EL (cell line): ENCODE measurements around the gene L3MBTL4.
"Not testable (repeated sequence)": the region's sequence is repeated elsewhere in the genome, so short reads cannot be mapped to it uniquely, and the experiment has no call there.

ENCODE experiments used
- DNase-seq: peaks from one replicate; pipeline ENCODE4 v3.0.0-alpha.2; 2016

L3MBTL4 gene

DNA sequence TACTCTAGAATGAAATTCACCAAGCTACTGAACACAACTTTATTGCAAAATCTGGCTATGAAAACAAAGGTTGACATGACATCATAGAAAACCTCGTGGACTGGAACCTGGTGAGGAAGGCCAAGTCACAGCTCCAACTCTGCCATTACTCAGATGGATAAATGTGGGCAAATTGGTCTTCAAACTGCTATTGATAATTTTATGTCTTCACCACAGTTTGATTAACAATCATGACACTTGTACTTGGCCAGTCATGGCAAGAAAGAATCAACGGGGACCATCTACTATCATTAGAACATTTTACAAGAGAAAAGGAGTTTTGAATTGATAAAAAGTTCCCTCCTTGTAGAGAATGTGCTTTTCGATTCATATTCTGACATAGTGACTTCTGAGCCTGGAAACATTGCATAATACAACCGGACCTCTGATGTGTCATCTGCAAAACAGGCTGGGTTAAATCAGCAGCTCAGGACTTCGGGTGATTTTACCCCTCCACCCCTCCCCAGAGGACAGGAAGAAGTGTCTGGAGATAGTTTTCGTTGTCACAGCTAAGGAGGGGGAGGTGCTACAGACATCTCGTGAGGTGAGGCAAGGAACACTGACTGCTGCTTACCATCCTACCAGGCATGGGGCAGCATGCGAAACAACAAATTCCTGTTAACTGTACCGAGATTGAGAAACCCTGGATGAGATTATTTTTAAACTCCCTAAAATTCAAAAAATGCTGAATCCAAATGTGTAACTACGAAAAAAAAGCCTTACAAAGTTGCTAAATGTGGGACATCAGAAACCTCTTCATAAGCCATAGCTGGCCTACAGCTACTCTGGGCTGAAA is 8.4 kb downstream of the L3MBTL4 start:
- peak; percentile 12 for DNase-seq

DNA sequence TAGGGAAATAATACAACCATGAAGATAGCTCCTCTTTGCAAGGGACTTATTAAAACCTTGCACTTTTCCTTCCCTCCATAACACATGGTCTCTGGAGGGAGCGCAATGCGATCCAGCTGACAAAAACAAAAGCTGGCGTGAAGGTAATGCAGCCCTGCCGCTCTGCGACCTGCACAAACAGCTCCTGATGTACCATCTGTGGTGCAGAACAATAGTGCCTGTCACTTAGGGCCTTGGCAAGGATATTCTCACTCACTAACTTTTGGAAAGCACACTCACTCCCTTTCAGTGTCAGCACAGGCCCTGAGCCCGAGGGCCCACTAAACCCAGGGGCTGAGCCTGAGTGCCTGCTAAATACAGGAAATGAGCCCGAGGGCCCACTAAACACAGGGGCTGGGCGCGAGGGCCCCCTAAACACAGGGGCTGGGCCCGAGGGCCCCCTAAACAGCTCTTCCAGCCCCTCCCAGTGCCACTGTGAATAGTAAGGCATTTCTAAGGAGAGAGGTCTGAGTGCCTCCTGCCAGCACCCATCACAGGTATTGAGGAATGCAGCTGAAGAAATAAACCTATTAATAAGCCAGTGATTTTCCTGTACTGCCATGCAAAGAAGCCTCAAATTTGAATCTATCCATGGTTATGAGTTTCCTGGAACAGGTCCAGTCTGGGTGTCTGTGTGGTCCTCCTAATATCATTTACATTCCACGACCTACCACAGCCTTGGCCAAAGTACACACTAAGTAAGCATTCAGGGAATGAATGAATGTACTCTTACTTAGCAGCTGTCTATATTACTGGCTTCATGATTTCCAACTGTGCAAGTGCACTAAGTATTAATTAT is 9.3 kb downstream of the L3MBTL4 start:
- no peak for DNase-seq

DNA sequence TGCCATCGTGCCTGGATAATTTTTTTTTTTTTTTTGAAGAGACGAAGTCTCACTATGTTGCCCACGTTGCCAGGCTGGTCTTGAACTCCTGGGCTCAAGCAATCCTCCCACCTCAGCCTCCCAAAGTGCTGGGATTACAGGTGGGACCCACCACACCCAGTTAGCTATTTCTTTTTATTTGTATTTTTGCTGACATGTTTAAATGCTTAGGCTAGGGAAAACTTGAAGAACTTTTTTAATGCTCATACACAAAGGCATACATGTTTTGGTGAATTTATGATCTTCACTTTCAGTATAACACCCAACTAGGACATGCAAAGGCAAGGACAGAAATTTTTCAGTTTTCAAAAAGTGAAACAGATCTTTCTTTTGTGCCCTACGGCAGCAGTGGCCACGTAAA is 9.9 kb downstream of the L3MBTL4 start:
- no peak for DNase-seq

DNA sequence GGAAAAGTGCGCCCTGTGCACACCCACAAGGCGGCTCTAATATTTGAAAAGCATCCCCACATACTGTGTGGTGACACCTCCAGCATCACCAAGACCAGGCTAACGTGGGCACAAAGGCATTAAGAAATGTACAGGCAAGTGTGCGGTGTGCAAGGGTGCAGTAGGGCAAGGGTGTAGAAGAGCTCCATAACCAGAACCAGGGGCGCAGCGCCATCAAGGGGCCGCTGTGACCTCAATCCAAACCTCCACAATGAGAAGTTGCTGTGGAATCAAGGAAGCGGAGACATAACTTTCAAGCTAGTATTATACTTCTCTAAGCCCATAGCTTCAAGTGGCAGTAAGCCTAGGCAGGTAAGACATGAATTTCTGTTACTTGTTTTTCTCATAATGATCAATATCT is 13.0 kb downstream of the L3MBTL4 start:
- no peak for DNase-seq

DNA sequence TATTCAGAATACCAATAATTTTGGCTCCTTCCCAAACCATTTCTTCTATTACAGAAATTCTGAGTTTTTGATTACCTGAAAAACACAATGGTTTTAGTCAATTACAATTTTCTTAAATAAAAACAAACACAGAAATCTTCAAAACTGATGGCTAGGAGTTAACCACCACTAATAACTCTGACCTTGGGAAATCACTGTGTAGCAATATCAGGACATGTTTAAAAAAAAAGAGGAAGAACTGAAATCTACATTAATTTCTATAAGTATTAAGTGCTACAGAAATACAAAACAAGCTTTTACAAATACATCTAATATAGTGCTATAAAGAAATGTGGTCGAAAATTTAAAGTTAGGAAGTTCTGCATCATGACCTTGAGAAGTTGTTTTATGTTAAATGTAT is 14.9 kb downstream of the L3MBTL4 start:
- DNase-seq, result no peak

DNA sequence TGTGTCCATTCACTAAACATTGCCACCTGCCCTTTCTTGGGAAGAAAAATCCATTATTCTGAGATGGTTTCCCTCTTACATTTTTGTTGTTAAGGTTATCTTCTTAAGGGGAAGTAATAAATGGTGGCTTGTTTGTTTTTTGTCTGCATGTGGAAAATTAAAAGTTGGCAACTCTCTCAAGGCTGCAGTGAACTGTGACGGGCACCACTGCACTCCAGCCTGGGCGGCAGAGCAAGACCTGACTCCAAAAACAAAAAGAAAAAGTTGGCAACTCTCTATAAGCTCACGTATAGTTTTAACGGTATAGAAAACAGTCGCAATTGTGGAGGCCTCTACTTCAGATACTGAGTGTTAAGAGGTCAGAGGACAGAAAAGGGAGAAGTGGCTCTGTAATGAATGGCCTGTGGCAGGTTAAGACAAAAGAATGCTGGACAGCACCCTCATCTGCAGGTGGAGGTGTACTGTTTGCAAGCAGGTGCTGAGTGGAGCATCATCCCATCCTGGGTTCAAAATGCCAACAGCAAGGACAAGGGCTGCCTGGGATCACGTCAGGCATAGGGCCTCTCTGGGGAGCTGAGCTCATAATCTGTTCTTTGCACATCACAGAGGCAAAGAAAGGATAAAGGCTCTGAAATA is 16.7 kb downstream of the L3MBTL4 start:
- no peak for DNase-seq

DNA sequence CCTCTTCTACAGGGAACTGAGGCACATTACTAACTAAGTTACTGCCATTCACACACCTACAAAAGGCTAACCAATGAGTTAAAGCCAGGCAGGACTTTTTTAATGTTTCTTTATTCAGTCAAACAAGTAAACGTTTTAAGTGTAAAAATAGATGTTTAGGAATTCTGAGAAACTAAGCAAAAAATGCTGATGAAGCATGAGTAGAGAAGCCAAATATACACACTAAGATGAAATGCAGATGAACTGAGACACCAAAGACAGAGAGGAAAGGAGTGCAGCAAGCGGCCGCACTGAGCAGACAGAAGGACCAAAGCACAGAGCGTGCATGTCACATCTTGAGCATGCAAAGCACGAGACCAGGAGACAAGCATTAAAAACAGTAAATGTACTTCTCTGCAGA is 17.9 kb downstream of the L3MBTL4 start:
- no peak for DNase-seq

DNA sequence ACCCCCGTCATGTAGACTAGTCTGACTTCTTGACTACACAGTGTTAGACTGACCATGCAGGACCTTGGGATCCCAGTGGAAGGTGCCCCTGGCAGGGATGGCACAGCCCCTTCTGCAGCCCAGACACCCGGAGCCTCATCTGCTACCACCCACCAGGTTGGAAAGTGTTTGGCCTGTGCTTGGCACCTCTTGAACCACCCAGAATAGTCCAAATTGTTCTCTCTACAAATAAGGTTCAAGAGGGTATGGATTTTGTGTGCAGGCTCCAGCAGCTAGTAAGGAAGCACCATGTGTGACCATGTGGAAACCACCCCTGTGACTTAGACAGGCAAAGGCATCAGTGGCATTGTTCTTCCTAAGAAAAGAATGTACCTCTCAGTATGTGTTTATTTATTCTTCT is 18.4 kb downstream of the L3MBTL4 start:
- no peak for DNase-seq

DNA sequence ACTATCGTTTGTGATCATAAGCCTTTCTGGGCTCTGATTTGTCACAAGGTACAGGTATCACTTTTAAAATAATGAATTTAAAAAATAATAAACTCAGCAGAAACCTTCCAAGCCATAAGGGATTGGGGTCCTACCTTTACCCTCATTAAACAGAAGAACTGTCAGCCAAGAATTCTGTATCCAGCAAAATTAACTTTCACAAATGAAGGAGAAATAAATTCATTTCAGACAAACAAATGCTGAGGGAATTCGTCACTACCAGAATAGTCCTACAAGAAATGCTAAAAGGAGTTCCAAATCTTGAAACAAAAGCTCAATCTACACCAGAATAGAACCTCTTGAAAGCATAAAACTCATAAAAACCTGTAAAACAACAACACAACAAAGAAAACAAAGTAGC is 25.7 kb downstream of the L3MBTL4 start:
- DNase-seq, result no peak

DNA sequence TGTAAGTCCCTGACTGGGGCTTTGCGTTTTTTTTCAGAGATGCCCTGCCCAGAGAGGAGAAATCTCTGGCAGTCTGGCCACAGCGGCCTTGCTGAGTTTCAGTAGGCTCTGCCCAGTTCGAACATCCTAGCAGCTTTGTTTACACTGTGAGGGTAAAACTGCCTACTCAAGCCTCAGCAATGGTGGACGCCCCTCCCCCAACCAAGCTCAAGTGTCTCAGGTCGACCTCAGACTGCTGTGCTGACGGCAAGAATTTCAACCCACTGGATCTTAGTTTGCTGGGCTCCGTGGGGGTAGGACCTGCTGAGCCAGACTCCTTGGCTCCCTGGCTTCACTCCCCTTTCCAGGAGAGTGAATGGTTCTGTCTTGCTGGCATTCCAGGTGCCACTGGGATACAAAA is 31.7 kb downstream of the L3MBTL4 start:
- DNase-seq, result no peak

DNA sequence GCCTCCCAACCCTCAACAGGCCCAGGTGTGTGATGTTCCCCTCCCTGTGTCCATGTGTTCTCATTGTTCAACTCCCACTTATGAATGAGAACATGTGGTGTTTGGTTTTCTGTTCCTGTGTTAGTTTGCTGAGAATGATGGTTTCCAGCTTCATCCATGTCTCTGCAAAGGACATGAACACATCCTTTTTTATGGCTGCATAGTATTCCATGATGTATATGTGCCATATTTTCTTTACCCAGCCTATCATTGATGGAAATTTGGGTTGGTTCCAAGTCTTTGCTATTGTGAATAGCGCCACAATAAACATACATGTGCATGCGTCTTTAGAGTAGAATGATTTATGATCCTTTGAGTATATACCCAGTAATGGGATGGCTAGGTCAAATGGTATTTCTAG is 37.2 kb downstream of the L3MBTL4 start:
- not testable (repeated sequence) for DNase-seq

DNA sequence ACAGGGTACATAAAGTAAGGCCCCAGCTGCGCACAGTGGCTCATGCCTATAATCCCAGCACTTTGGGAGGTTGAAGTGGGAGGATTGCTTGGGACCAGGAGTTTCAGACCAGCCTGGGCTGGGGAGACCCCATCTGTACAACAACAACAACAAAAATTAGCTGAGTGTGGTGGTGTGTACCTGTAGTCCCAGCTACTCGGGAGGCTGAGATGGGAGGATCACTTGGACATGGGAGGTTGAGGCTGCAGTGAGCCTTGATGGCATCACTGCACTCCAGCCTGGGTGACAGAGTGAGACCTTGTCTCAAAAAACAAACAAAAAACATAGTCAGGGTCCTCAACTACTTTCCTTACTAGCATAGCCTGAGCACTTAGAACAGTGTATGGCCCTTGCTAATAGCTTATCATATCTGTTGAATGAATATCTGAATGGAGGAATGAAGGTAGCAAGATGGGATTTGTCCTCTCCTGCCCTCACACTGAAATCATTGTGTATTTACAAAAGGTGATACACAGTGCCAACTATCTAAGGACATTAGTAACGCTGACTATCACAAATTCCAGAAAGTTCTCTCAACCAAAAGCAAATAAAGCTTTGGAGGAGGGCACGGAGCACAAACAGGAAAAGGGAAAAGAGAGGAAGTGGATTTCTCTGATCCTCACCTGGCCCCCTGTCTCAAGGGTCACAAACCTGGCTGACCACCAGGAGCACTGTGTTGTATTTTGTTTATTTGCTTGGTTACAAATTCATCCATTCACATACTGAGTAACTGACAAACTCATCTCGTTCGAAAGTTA is 38.1 kb downstream of the L3MBTL4 start:
- DNase-seq, result no peak

DNA sequence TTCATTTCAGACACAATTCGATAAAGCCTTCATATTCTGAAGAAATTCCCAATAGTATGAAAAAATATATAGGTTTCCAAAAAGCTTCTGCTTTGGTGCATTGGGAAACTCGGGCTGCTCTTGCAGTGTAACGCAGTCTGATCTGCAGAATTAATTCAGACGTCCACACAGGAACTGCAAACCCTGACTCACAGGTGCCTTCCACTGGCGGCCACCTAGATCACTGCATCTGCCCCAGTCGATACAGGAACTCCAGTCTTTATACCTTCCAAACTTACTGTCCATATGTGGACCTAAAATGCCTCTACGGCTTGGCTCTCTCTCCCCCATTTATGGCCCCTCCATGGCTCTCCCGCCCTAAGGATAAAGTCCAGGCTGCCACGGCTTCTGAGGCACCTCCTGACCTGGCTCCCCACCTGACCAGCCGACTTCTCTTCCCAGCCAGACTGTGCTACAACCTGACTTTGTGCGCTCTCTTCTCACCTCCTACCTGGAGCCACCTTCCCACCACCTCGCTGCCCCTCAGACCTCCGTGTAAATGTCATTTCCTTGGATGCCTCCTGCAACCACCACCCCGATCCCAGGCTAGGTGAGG is 39.7 kb downstream of the L3MBTL4 start:
- no peak for DNase-seq

DNA sequence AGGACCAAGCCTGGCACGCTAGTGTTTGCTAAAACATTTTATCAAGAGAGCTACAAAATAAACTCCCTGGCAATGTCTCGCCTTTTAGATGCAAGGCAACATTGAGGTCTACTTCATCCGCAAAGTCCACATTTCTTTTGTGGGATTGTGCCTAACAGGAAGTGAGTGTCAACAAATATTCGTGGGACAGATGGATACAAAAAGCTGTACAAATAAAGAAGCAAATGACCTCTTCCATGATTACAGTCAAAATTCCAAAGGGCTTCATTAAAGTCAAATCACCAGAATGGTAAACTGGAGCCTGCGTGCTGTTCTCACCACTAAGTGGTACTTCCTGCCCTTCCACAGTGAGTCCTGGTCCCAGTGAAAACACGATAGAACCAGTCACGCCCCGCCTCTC is 40.4 kb downstream of the L3MBTL4 start:
- no peak for DNase-seq

DNA sequence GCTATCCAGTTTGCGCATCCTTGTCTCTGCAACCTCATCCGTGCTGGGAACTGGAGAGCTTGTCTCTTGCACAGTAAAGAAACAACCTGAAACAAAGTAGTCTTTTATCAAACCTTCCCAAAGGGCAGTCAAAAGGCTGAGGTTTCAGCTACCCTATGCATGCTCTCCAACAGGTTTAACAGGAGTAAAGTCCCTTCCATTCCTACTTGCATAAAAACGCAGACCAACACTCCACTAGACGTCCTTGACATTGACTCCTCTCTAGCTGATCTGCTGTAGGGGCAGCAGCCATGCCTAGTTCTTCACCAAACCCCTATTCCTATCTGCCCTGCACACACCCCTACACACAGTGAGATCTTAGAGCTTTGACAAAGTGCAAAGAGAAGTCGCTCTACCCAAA is 41.5 kb downstream of the L3MBTL4 start:
- DNase-seq, result no peak

DNA sequence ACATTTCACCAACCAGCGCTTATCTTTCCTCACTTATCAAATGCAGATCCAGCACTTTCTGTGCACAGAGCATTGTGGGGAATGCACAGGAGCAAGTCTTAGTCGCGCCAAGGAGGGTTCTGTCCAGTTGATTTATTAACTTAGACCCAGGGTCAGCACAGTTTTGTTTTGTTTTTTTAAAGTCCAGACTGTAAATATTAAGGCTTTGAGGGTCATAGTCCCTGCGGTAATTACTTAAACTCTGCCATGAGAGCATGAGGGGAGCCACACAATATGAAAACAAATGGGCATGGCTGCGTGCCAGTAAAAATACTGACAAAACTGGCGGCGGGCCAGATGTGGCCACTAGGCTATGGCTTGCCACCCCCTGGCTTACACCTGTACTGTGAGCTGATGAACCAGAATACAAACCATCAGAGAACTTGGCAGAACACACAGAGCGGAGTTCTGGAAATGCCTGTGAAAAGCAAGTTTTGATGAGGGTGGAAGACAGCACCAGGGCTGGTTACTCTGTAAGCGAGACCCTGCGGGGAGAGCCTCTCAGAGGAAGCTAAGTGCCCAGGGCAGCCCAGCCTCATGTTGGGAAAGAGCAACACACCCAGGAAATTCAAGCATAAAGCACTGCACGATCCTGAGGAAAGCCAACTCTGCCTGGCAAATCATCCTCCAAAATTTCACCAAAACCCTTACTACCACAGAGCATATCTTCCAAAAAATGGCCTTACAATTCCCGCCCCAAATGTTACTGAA is 43.6 kb downstream of the L3MBTL4 start:
- no peak for DNase-seq

DNA sequence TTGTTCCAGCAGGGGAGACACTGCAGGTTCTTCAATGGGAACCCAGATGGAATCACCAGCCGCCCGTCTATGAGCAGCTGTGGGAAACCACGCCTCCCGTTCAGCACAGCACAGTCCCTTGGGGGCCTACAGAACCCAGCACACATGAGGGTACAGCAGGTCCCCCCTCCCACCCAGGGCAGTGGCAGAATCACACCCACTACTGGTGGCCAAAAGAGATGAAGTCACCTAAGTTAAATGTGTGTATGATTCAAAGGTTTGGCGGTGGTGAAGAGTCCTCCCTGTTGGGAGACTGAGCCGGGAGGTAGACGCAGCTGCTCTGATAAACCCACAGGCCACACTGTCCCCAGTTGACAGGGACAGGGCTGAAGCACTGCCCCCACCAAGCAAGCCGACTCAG is 44.3 kb downstream of the L3MBTL4 start:
- no peak for DNase-seq

DNA sequence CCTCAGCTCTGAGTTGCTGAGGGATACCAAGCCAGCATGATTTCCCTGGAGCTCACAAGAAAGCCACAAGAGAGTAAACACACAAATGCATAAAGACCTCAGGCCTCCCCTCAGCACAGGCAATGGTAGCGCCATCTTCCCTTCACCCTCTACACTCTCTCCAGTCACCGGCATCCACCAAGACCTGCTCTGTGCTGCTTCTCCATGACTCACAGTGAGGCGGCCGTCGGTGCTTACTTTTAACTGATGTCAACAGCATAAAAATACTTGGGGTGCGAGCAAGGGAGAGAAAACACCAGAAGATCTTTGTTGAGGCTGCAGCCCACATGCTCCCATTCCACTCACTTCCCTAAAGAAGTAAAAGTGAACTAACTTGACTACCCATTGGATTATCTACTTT is 46.7 kb downstream of the L3MBTL4 start:
- DNase-seq, result no peak

DNA sequence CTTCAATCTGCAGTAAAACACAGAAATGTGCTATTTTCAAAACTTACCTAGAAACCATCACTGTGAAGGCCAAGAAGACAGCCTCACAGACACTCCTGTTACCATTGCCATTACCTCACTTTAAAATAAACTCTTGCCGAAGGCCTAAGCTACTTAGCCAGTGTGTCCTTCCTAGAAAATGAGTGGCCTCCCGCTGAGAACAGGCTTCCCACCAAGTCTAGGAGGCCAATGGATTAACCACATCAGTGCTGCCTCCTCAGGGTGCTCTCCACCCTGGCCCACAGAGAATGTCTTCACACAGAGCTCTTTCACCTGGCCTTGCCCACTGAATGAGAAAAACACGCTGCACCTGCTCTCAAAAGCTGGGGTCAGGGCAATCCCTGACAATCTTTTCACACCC is 47.5 kb downstream of the L3MBTL4 start:
- DNase-seq, result no peak

DNA sequence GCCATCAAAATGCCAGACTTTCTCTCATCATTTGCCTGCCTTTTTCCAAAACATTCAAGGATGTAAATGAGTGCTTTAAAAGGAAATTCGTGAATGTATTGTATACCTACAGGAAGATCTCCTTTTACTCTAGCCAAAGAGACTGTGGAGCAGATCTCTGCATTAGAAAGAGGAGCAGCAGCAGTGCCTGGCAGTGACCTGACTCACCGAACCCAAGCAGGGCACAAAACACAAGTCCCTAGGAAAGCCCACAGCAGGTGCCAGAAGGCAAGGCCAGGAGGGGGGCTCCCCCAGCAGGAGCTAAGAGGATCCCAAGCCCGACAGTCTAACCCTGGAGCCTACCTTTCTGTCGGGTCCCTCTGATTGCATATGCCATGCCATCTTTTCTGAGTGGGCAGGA is 47.9 kb downstream of the L3MBTL4 start:
- no peak for DNase-seq

DNA sequence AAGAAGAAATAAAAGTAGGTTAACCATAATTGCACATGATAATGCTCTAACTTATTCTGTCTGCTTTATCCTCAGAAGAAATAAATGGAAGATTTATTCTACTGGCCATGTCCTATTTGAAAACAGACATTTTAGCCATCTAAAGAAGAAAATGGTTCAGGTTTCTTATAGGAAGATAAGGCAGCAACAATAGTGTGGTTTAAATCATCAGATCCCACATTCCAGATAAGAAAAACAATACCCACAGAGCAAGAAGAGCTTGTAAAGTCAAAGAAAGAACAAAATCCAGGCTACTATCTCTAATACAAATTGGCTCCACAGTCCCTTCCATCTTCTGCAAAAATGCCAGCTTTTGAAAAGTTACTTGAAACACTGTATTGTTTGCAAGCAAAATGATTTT is 49.3 kb downstream of the L3MBTL4 start:
- no peak for DNase-seq

DNA sequence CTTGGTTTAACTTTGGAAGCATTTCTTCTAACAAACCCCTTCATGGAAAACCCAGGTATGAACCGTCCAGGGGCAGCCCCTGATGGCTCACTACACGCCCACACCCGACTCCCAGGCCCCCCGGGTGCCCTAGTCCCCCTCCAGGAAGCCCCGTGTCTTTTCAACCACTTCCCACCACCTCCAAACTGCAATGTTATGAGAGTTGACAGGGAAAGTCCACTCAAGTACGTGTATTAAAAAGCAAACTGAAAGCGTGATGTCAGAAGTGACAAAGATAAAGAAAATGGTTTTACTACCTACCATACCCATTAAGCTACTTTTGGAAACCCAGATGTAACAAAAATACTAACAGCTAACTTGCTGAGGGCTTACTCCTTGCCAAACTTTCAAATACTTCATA is 51.5 kb downstream of the L3MBTL4 start:
- no peak for DNase-seq
